ENCODE measurements around the gene ZNF43.
A peak's percentile ranks its signal among the peaks of the same experiment; 100 is the strongest.
"Not testable (repeated sequence)": the region's sequence is repeated elsewhere in the genome, so short reads cannot be mapped to it uniquely, and the experiment has no call there.

ZNF43 gene

DNA sequence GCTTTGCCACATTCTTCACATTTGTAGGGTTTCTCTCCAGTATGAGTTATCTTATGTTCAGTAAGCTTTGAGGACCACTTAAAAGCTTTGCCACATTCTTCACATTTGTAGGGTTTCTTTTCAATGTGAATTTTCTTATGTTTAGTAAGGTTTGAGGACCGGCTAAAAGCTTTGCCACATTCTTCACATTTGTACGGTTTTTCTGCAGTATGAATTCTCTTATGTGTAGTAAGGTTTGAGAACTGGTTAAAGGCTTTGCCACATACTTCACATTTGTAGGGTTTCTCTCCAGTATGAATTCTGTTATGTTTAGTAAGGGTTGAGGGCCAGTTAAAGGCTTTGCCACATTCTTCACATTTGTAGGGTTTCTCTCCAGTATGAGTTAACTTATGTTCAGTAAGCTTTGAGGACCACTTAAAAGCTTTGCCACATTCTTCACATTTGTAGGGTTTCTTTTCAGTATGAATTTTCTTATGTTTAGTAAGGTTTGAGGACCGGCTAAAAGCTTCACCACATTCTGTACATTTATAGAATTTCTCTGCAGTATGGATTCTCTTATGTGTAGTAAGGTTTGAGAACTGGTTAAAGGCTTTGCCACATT lies 27.5 kb downstream of the ZNF43 start:
- not testable (repeated sequence) for FAIRE-seq; DNase-seq (ENCODE audit: low spot score)

GRCh38 chr19:21789466-21790085 lies 46.4 kb downstream of the ZNF43 start:
- DNase-seq (ENCODE audit: low spot score) (no peak), FAIRE-seq (no peak)

- DNase-seq (ENCODE audit: low spot score), result no peak
- no peak for FAIRE-seq
Measured at GRCh38 chr19:21786936-21787335, 49.0 kb downstream of the ZNF43 start.

DNA sequence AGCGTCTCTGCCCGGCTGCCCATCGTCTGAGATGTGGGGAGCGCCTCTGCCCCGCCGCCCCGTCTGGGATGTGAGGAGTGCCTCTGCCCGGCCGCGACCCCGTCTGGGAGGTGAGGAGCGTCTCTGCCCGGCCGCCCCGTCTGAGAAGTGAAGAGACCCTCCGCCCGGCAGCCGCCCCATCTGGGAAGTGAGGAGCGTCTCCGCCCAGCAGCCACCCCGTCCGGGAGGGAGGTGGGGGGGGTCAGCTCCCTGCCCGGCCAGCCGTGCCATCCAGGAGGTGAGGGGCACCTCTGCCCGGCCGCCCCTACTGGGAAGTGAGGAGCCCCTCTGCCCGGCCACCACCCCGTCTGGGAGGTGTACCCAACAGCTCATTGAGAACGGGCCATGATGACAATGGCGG lies 60.2 kb downstream of the ZNF43 start:
- FAIRE-seq; DNase-seq (ENCODE audit: low spot score): not testable (repeated sequence)

- DNase-seq (ENCODE audit: low spot score) (peak; percentile 77), FAIRE-seq (peak; percentile 73)
Measured at GRCh38 chr19:21767065-21767800, 68.7 kb downstream of the ZNF43 start, which contains the start of gene ZNF100. ZNF100 (minus strand) TSS chr19:21767579; CDS start chr19:21767429, 150 bp downstream.

DNA sequence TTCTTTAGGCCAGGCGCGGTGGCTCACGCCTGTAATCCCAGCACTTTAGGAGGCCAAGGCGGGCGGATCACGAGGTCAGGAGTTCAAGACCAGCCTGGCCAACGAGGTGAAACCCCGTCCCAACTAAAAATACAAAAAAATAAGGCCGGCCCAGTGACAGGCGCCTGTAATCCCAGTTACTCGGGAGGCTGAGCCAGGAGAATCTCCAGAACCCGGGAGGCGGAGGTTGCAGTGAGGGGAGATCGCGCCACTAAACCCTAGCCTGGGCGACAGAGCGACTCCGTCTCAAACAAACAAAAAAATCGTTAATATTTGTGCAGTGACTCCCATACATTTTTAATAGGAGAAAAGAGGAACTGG lies 69.3 kb downstream of the ZNF43 start:
- not testable (repeated sequence) for FAIRE-seq; DNase-seq (ENCODE audit: low spot score)

- FAIRE-seq (no peak), DNase-seq (ENCODE audit: low spot score) (no peak)
Measured at GRCh38 chr19:21765151-21765550, 70.8 kb downstream of the ZNF43 start.

DNA sequence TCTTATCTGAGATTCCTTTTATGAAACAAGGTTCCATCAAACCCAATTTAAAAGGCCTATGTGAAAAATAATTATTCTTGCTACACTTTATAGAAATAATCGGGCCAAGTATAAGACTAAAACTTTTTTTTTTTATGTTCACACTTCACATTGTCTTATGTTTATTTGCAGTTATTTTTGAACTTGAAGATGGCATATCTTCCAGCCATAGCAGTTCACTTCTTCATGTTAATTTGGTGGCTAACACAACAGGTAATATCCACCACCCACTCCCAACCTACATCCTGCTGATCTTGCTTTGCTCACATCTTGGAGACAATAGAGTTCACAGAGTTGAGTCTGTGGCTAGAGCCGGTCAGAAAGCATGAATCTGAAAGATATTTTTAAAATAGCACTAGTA lies 74.4 kb downstream of the ZNF43 start:
- DNase-seq (ENCODE audit: low spot score); FAIRE-seq: not testable (repeated sequence)

- FAIRE-seq (no peak), DNase-seq (ENCODE audit: low spot score) (no peak)
Measured at GRCh38 chr19:21758296-21758695, 77.7 kb downstream of the ZNF43 start.

DNA sequence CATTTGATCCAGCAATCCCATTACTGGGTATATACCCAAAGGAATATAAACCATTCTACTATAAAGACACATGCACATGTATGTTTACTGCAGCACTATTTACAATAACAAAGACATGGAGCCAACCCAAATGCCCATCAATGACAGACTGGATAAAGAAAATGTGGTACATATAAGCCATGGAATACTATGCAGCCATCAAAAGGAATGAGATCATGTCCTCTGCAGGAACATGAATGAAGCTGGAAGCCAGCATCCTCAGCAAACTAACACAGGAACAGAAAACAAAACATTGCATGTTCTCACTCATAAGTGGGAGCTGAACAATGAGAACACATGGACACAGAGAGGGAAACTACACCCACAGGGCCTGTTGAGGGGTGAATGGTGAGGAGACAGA lies 80.4 kb downstream of the ZNF43 start:
- DNase-seq (ENCODE audit: low spot score); FAIRE-seq: not testable (repeated sequence)

All from RCC 7860 (cell line).